Endodermal cell (in vitro differentiated cells): ENCODE results near the gene ITSN1. TPM values are rescaled to one million over a fixed set of nuclear protein-coding genes. Genes with fewer than 3 reads are reported as not detected.

Experiments used
- DNase-seq: peaks from one replicate; pipeline ENCODE4 v3.0.0-alpha.2; 2017
- H3K27ac ChIP-seq: 2 replicates; pipeline ENCODE4 v1.5.1; 2013; ENCODE audit warnings: mild to moderate bottlenecking, low read depth, low read length, moderate library complexity
- H3K27me3 ChIP-seq: 2 replicates; pipeline ENCODE4 v1.6.1; 2013; ENCODE audit warnings: mild to moderate bottlenecking, low read length, moderate library complexity; ENCODE audit not compliant: insufficient read depth, control insufficient read depth, poor library complexity, severe bottlenecking
- H3K36me3 ChIP-seq: 2 replicates; pipeline ENCODE4 v1.7.0; 2013; ENCODE audit warnings: mild to moderate bottlenecking, low read length, moderate library complexity; ENCODE audit not compliant: control insufficient read depth, insufficient read depth
- H3K4me1 ChIP-seq: one replicate; pipeline ENCODE4 v1.7.0; 2013; ENCODE audit warnings: low read length; ENCODE audit not compliant: control insufficient read depth, insufficient read depth
- H3K4me3 ChIP-seq: 2 replicates; pipeline ENCODE4 v1.5.1; 2013; ENCODE audit warnings: mild to moderate bottlenecking, low read length, moderate library complexity
- H3K9ac ChIP-seq: 2 replicates; pipeline ENCODE4 v1.6.1; 2013; ENCODE audit warnings: mild to moderate bottlenecking, low read length, moderate library complexity; ENCODE audit not compliant: poor library complexity, severe bottlenecking; ENCODE audit errors: extremely low read depth
- H3K9me3 ChIP-seq: 2 replicates; pipeline ENCODE4 v1.6.1; 2013; ENCODE audit warnings: mild to moderate bottlenecking, low read length, moderate library complexity; ENCODE audit not compliant: control insufficient read depth
- H3K27ac Mint-ChIP-seq: 2 replicates; pipeline ENCODE4 v1.8.0; 2020; ENCODE audit warnings: mixed read lengths
- H3K27me3 Mint-ChIP-seq: 2 replicates; pipeline ENCODE4 v1.8.0; 2021; ENCODE audit warnings: mild to moderate bottlenecking, mixed read lengths; ENCODE audit not compliant: insufficient read depth
- H3K36me3 Mint-ChIP-seq: 2 replicates; pipeline ENCODE4 v1.8.0; 2020; ENCODE audit warnings: low read depth, mixed read lengths
- H3K4me1 Mint-ChIP-seq: 2 replicates; pipeline ENCODE4 v1.8.0; 2020; ENCODE audit warnings: mixed read lengths
- H3K4me3 Mint-ChIP-seq: 2 replicates; pipeline ENCODE4 v1.8.0; 2020; ENCODE audit warnings: mild to moderate bottlenecking, moderate library complexity, mixed read lengths
- H3K9me3 Mint-ChIP-seq: 2 replicates; pipeline ENCODE4 v1.8.0; 2020; ENCODE audit warnings: mild to moderate bottlenecking, mixed read lengths
- WGBS, 2 experiments: methylation state at CpG; one replicate each; pipeline versions ENCODE4 v1.1.5 to v1.1.7; 2013; ENCODE audit warnings: missing lambda C conversion rate in 2 of 2, mixed read lengths in 1 of 2; ENCODE audit not compliant: insufficient coverage in 1 of 2, insufficient read length in 1 of 2; 5-methylcytosine and 5-hydroxymethylcytosine counted together
- total RNA-seq, 2 donors: library from RNA; stranded (reverse); fragmentation: NEBNext Ultra II Directional in 1 of 2; extraction: Animal tissue kit (Norgen Biotek cat#: 25700) in 1 of 2; gene quantifications; 2 replicates in 1 of 2; 3 replicates in 1 of 2; pipeline ENCODE4 v1.2.1, GENCODE V29; 2021
- TF ChIP-seq, protein P1 (sequence below): fragments of 200-600 bp; sonication (generic); conservative IDR thresholded peaks from 2 replicates; pipeline ENCODE4 v1.5.0; 2021; ENCODE audit warnings: antibody characterized with exemption, mild to moderate bottlenecking

The ITSN1 gene
- total RNA-seq, 2 donors from 2014 or later, result 89.6 to 104 TPM

- Mint-ChIP-seq H3K4me1 (no peaks in the 10 kb centered on the region), H3K4me3 (no peak overlapping the region), H3K9me3 (no peaks in the 10 kb centered on the region), H3K27me3 (no peaks in the 10 kb centered on the region), H3K36me3 (no peaks in the 10 kb centered on the region), H3K27ac (no peak overlapping the region)
- H3K9ac ChIP-seq, result no peak overlapping the region
- no peaks in the 10 kb centered on the region for H3K4me1 ChIP-seq
- no peak for DNase-seq
- no peaks in the 10 kb centered on the region for H3K9me3 ChIP-seq
- H3K27me3 ChIP-seq, result no peaks in the 10 kb centered on the region
- no peaks in the 10 kb centered on the region for H3K36me3 ChIP-seq
- H3K4me3 ChIP-seq, result no peak overlapping the region
- WGBS, 2 experiments, result 89 to 96% methylated on average over 3 of the region's 3 CpGs
- H3K27ac ChIP-seq, result no peak overlapping the region
- TF ChIP-seq, protein P1, sequence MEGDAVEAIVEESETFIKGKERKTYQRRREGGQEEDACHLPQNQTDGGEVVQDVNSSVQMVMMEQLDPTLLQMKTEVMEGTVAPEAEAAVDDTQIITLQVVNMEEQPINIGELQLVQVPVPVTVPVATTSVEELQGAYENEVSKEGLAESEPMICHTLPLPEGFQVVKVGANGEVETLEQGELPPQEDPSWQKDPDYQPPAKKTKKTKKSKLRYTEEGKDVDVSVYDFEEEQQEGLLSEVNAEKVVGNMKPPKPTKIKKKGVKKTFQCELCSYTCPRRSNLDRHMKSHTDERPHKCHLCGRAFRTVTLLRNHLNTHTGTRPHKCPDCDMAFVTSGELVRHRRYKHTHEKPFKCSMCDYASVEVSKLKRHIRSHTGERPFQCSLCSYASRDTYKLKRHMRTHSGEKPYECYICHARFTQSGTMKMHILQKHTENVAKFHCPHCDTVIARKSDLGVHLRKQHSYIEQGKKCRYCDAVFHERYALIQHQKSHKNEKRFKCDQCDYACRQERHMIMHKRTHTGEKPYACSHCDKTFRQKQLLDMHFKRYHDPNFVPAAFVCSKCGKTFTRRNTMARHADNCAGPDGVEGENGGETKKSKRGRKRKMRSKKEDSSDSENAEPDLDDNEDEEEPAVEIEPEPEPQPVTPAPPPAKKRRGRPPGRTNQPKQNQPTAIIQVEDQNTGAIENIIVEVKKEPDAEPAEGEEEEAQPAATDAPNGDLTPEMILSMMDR, result no peak
Measured at GRCh38 chr21:33846141-33846540, 203.8 kb downstream of the ITSN1 start.

- TF ChIP-seq, protein P1, result no peak
- H3K9ac ChIP-seq, result no peak overlapping the region
- H3K4me1 ChIP-seq, result no peaks in the 10 kb centered on the region
- H3K4me1 Mint-ChIP-seq, result no peaks in the 10 kb centered on the region
- no peak overlapping the region for H3K4me3 ChIP-seq
- no peaks in the 10 kb centered on the region for H3K36me3 ChIP-seq
- H3K9me3 Mint-ChIP-seq, result no peaks in the 10 kb centered on the region
- no peak for DNase-seq
- H3K9me3 ChIP-seq, result no peaks in the 10 kb centered on the region
- H3K27me3 Mint-ChIP-seq, result no peaks in the 10 kb centered on the region
- H3K27ac ChIP-seq, result no peak overlapping the region
- H3K27me3 ChIP-seq, result no peaks in the 10 kb centered on the region
- H3K27ac Mint-ChIP-seq, result no peak overlapping the region
- H3K36me3 Mint-ChIP-seq, result no peaks in the 10 kb centered on the region
- WGBS, 2 experiments, result 94% methylated on average over 16 to 19 of the region's 19 CpGs
- no peak overlapping the region for H3K4me3 Mint-ChIP-seq
Measured at GRCh38 chr21:33847588-33848248, 205.4 kb downstream of the ITSN1 start.

- 92 to 93% methylated on average over 16 to 17 of the region's 17 CpGs for WGBS, 2 experiments
- Histone ChIP-seq H3K27ac (no peak overlapping the region), H3K4me1 (no peaks in the 10 kb centered on the region), H3K27me3 (no peaks in the 10 kb centered on the region), H3K36me3 (no peaks in the 10 kb centered on the region), H3K9me3 (no peaks in the 10 kb centered on the region), H3K9ac (no peak overlapping the region), H3K4me3 (no peak overlapping the region)
- Mint-ChIP-seq H3K36me3 (no peaks in the 10 kb centered on the region), H3K27ac (no peak overlapping the region), H3K4me1 (no peaks in the 10 kb centered on the region), H3K4me3 (no peak overlapping the region), H3K9me3 (no peaks in the 10 kb centered on the region), H3K27me3 (no peaks in the 10 kb centered on the region)
- TF ChIP-seq, protein P1, result no peak
- DNase-seq, result no peak
Measured at GRCh38 chr21:33848249-33848953, 206.1 kb downstream of the ITSN1 start.
